PFSK-1 (cell line): ENCODE measurements around the gene ANXA6.

Source experiments
- POLR2AphosphoS5 ChIP-seq: IDR thresholded peaks from 2 replicates; pipeline ENCODE4 v1.6.1; 2012; ENCODE audit warnings: low read depth, mild to moderate bottlenecking, control low read depth, low read length, moderate library complexity
- TAF1 ChIP-seq: IDR thresholded peaks from 2 replicates; pipeline ENCODE4 v1.6.1; 2012; ENCODE audit warnings: low read length, control low read depth, borderline replicate concordance; ENCODE audit not compliant: insufficient read depth

DNA sequence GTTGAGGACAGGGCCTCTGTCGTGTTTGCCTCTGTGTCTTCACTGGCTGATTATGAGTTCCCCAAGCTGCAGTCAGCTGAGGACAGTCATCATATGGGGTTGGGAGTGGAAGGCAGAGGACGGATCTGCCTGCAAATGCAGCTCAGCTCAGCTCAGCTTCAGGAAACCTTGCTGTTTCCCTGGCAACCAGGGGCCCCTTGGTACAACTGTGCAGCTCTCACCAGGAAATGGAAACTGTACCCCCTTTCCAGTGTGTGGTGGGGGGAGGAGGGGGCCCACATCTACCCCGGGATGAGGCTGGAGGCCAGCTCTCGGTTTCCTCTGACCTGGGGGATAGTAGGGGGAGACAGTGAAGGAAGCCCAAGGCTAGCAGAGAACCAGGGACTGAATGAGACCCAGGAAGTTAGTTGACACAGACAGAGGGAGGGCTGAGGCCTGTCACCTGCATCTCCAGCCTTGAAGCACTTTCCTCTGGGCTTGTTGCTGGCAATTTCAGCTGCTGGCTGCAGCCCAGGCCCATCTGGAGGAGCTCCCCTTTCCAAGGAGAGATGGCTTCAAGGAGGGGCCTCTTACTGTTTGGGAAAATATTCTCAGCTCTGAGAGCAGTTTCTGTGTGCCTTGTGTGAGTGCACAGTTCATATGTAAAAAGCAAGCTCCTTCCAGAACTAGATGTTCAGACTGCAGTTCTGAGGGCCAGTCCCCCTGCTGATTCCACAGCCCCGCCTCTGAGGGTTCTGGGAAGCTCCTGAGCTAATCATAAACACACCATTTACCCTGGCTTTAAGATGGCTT lies 6.9 kb downstream of the ANXA6 start:
- TF ChIP-seq POLR2AphosphoS5 (no peak), TAF1 (no peak)
